Uterus (tissue), 4 donors: ENCODE data around the gene TBC1D5. TPM values are rescaled to one million over a fixed set of nuclear protein-coding genes. Genes with fewer than 3 reads are reported as not detected.

Experiments
- DNase-seq, 2 donors: peaks; one replicate each; pipeline ENCODE4 v3.0.0-alpha.2; 2019 to 2020
- H3K27ac ChIP-seq, 2 donors: fragments of 200-600 bp; sonication (generic); 1 replicate in 1 of 2; 2 replicates in 1 of 2; pipeline ENCODE4 v1.5.1; 2016 to 2018
- H3K27me3 ChIP-seq, 2 donors: fragments of 200-600 bp; sonication (generic); one replicate each; pipeline ENCODE4 v1.5.1; 2018 to 2019; ENCODE audit warnings: control low read depth in 1 of 2
- H3K36me3 ChIP-seq, 2 donors: fragments of 200-600 bp; sonication (generic); one replicate each; pipeline ENCODE4 v1.5.1; 2019; ENCODE audit warnings: control low read depth in 1 of 2
- H3K4me1 ChIP-seq, 2 donors: fragments of 200-600 bp; sonication (generic); one replicate each; pipeline ENCODE4 v1.5.1; 2018 to 2019; ENCODE audit warnings: control low read depth in 1 of 2
- H3K4me3 ChIP-seq, 2 donors: fragments of 200-600 bp; sonication (generic); 1 replicate in 1 of 2; 2 replicates in 1 of 2; pipeline ENCODE4 v1.5.1; 2018 to 2019; ENCODE audit warnings: mild to moderate bottlenecking in 1 of 2
- H3K9me3 ChIP-seq, 2 donors: fragments of 200-600 bp; sonication (generic); one replicate each; pipeline ENCODE4 v1.5.1; 2019; ENCODE audit warnings: control low read depth in 1 of 2
- CTCF ChIP-seq, 4 experiments: fragments of 200-600 bp in 2 of 4; fragments of 450-650 bp in 2 of 4; sonication (generic) in 2 of 4; IDR thresholded peaks; one replicate each; pipeline ENCODE4 v1.5.1; 2016 to 2019; ENCODE audit warnings: antibody characterized with exemption in 4 of 4, mild to moderate bottlenecking in 2 of 4, moderate library complexity in 1 of 4
- POLR2A ChIP-seq, 2 donors: fragments of 450-650 bp; IDR thresholded peaks; one replicate each; pipeline ENCODE4 v1.6.1; 2016; ENCODE audit warnings: antibody characterized with exemption in 2 of 2, mild to moderate bottlenecking in 1 of 2, moderate library complexity in 1 of 2
- intact Hi-C: fragments of 100-400 bp; cut with DNase I; formaldehyde crosslinking; loops from one replicate; pipeline ENCODE4 v1.15.1; 2023; ENCODE audit warnings: low total_unique reads
- total RNA-seq, 4 donors: library from RNA; depleted of rRNA in 3 of 4; stranded (reverse); fragments of >200 nt in 3 of 4; gene quantifications; one replicate each; pipeline versions ENCODE4 v1.1.0 to v1.2.4, GENCODE V29; 2014 to 2023
- donor health status: DM: yes; HTN: yes; CAD: no.

The TBC1D5 gene
- total RNA-seq, 4 donors from 2014 or later = 34.6 to 189 (median 75.6) TPM

GRCh38 chr3:17515445-17516234 is 226.8 kb downstream of the TBC1D5 start:
- TF ChIP-seq CTCF (IDR thresholded peaks at IDR 0.05) (no peak), POLR2A (IDR thresholded peaks at IDR 0.05) (no peak)
- Histone ChIP-seq H3K27ac (no peak overlapping the region), H3K27me3 (no peaks in the 10 kb centered on the region), H3K36me3 (no peaks in the 10 kb centered on the region), H3K4me1 (no peaks in the 10 kb centered on the region), H3K4me3 (no peak overlapping the region), H3K9me3 (no peaks in the 10 kb centered on the region)
- DNase-seq = no peak
- intact Hi-C loops = no loop called here

GRCh38 chr3:17514597-17514996 is 227.8 kb downstream of the TBC1D5 start:
- intact Hi-C loops = no loop called here
- DNase-seq = no peak
- Histone ChIP-seq H3K4me3 (no peak overlapping the region), H3K4me1 (no peaks in the 10 kb centered on the region), H3K27me3 (no peaks in the 10 kb centered on the region), H3K36me3 (no peaks in the 10 kb centered on the region), H3K9me3 (no peaks in the 10 kb centered on the region), H3K27ac (no peak overlapping the region)
- no peak for TF ChIP-seq POLR2A (IDR thresholded peaks at IDR 0.05)
- TF ChIP-seq CTCF (IDR thresholded peaks at IDR 0.05) = no peak

- Histone ChIP-seq H3K4me1 (no peaks in the 10 kb centered on the region), H3K36me3 (no peaks in the 10 kb centered on the region), H3K27me3 (no peaks in the 10 kb centered on the region), H3K4me3 (no peak overlapping the region), H3K9me3 (no peaks in the 10 kb centered on the region), H3K27ac (no peak overlapping the region)
- intact Hi-C loops = no loop called here
- no peak for DNase-seq
- TF ChIP-seq POLR2A (IDR thresholded peaks at IDR 0.05) (no peak), CTCF (IDR thresholded peaks at IDR 0.05) (no peak)
Measured at GRCh38 chr3:17510265-17510664, 232.2 kb downstream of the TBC1D5 start.

GRCh38 chr3:17508180-17508752 is 234.2 kb downstream of the TBC1D5 start:
- H3K9me3 ChIP-seq = no peaks in the 10 kb centered on the region
- TF ChIP-seq CTCF (IDR thresholded peaks at IDR 0.05) (no peak), POLR2A (IDR thresholded peaks at IDR 0.05) (no peak)
- intact Hi-C loops = no loop called here
- no peaks in the 10 kb centered on the region for H3K4me1 ChIP-seq
- H3K36me3 ChIP-seq = no peaks in the 10 kb centered on the region
- H3K27ac ChIP-seq = no peak overlapping the region
- H3K4me3 ChIP-seq = no peak overlapping the region
- DNase-seq = no peak
- H3K27me3 ChIP-seq = no peaks in the 10 kb centered on the region

- Histone ChIP-seq H3K36me3 (no peaks in the 10 kb centered on the region), H3K9me3 (no peaks in the 10 kb centered on the region), H3K4me1 (no peaks in the 10 kb centered on the region), H3K4me3 (no peak overlapping the region), H3K27ac (no peak overlapping the region), H3K27me3 (no peaks in the 10 kb centered on the region)
- no peak for TF ChIP-seq POLR2A (IDR thresholded peaks at IDR 0.05)
- TF ChIP-seq CTCF (IDR thresholded peaks at IDR 0.05) = no peak
- no peak for DNase-seq
- intact Hi-C loops = no loop called here
Measured at GRCh38 chr3:17507480-17507879, 235.0 kb downstream of the TBC1D5 start.
